ENCODE data around the gene TNFSF13B. TPM values are rescaled to one million over a fixed set of nuclear protein-coding genes. Genes with fewer than 3 reads are reported as not detected.

The TNFSF13B gene
- polyA plus RNA-seq, 1 donor from 2014 or later, result 0.50 TPM

DNA sequence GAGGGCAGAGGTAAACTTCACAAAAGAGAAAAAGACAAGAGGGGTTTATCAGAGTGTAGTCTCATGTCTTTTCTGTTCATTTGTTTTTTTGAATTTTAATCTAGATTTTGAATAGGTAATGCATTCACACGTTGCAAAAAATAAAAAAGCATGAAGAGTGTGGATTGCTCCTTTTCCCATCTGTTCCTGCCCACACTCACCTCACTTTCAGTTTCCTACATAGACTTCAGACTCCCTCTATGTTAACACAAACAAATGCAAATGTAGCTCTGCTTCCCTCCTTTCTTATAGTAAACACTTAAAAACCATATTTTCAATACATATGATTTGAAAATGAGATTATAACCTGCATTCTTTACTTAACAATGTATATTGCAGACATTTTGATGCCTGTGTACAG is 20.3 kb downstream of the TNFSF13B start:
- H3K9ac ChIP-seq (ENCODE audit: low read length), result no peak overlapping the region
- no peaks in the 10 kb centered on the region for H3K9me2 ChIP-seq (ENCODE audit: insufficient read depth, low read length)
- H2AFZ ChIP-seq (ENCODE audit: low read depth, low read length), result no peak overlapping the region
- H3K4me2 ChIP-seq (ENCODE audit: low read length), result no peak overlapping the region
- no peak overlapping the region for H3K4me3 ChIP-seq (ENCODE audit: low read length)
- no peak for TF ChIP-seq EZH2 (IDR thresholded peaks at IDR 0.05; ENCODE audit: borderline replicate concordance, insufficient read depth, low read length, poor library complexity, severe bottlenecking)
- no peak for TF ChIP-seq POLR2AphosphoS5 (IDR thresholded peaks at IDR 0.05)
- TF ChIP-seq, protein P1, sequence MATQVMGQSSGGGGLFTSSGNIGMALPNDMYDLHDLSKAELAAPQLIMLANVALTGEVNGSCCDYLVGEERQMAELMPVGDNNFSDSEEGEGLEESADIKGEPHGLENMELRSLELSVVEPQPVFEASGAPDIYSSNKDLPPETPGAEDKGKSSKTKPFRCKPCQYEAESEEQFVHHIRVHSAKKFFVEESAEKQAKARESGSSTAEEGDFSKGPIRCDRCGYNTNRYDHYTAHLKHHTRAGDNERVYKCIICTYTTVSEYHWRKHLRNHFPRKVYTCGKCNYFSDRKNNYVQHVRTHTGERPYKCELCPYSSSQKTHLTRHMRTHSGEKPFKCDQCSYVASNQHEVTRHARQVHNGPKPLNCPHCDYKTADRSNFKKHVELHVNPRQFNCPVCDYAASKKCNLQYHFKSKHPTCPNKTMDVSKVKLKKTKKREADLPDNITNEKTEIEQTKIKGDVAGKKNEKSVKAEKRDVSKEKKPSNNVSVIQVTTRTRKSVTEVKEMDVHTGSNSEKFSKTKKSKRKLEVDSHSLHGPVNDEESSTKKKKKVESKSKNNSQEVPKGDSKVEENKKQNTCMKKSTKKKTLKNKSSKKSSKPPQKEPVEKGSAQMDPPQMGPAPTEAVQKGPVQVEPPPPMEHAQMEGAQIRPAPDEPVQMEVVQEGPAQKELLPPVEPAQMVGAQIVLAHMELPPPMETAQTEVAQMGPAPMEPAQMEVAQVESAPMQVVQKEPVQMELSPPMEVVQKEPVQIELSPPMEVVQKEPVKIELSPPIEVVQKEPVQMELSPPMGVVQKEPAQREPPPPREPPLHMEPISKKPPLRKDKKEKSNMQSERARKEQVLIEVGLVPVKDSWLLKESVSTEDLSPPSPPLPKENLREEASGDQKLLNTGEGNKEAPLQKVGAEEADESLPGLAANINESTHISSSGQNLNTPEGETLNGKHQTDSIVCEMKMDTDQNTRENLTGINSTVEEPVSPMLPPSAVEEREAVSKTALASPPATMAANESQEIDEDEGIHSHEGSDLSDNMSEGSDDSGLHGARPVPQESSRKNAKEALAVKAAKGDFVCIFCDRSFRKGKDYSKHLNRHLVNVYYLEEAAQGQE (IDR thresholded peaks at IDR 0.05; ENCODE audit: borderline replicate concordance), result no peak
- no peak for TF ChIP-seq SMC3 (conservative IDR thresholded peaks at IDR 0.05; ENCODE audit: poor library complexity)
- TF ChIP-seq MXI1 (conservative IDR thresholded peaks at IDR 0.05; ENCODE audit: poor library complexity, severe bottlenecking), result no peak
- TF ChIP-seq, protein P2, sequence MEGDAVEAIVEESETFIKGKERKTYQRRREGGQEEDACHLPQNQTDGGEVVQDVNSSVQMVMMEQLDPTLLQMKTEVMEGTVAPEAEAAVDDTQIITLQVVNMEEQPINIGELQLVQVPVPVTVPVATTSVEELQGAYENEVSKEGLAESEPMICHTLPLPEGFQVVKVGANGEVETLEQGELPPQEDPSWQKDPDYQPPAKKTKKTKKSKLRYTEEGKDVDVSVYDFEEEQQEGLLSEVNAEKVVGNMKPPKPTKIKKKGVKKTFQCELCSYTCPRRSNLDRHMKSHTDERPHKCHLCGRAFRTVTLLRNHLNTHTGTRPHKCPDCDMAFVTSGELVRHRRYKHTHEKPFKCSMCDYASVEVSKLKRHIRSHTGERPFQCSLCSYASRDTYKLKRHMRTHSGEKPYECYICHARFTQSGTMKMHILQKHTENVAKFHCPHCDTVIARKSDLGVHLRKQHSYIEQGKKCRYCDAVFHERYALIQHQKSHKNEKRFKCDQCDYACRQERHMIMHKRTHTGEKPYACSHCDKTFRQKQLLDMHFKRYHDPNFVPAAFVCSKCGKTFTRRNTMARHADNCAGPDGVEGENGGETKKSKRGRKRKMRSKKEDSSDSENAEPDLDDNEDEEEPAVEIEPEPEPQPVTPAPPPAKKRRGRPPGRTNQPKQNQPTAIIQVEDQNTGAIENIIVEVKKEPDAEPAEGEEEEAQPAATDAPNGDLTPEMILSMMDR (IDR thresholded peaks at IDR 0.05; ENCODE audit: poor library complexity, severe bottlenecking), result no peak
- no peak for TF ChIP-seq RAD21 (conservative IDR thresholded peaks at IDR 0.05)
- no peak for TF ChIP-seq EP300 (conservative IDR thresholded peaks at IDR 0.05; ENCODE audit: poor library complexity, severe bottlenecking)
- TF ChIP-seq TAF1 (IDR thresholded peaks at IDR 0.05; ENCODE audit: low read depth), result no peak
- no peaks in the 10 kb centered on the region for H3F3A ChIP-seq (ENCODE audit: insufficient read depth, low read length, poor library complexity, severe bottlenecking)
- no peaks in the 10 kb centered on the region for H3K9me3 ChIP-seq (ENCODE audit: low read length)
- H4K20me1 ChIP-seq (ENCODE audit: insufficient read depth), result no peaks in the 10 kb centered on the region
- no peaks in the 10 kb centered on the region for H3K36me3 ChIP-seq (ENCODE audit: insufficient read depth, low read length)
- H3K79me2 ChIP-seq (replicated peaks; ENCODE audit: insufficient read depth, low read length), result no peaks in the 10 kb centered on the region
- H3K27me3 ChIP-seq (ENCODE audit: insufficient read depth, low read depth, low read length), result no peaks in the 10 kb centered on the region
- H3K27ac ChIP-seq (ENCODE audit: low read length), result no peak overlapping the region

DNA sequence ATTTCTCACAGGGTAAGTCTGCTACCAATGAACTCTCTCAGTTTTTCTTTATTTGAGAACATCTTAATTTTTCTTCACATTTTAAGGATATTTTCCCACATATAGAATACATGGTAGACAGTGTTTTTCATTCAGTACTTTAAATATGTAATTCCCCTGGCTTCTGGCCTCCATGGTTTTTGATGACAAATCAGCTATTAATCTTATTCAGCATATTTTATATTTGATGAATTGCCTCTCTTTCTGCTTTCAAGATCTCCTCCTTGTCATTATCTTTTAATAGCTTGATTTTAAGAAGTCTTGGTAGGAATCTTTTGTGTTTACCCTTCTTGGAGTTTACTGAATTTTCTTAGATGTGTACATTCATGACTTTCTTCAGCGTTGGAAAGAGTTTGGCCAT is 27.6 kb downstream of the TNFSF13B start:
- Histone ChIP-seq H3K9me2 (ENCODE audit: insufficient read depth, low read length) (no peaks in the 10 kb centered on the region), H3K4me3 (ENCODE audit: low read length) (no peak overlapping the region), H4K20me1 (ENCODE audit: insufficient read depth) (no peaks in the 10 kb centered on the region)

More for the DNA sequence above, 27.6 kb downstream of the TNFSF13B start:
- Histone ChIP-seq H2AFZ (ENCODE audit: low read depth, low read length) (no peak overlapping the region), H3K79me2 (replicated peaks; ENCODE audit: insufficient read depth, low read length) (no peaks in the 10 kb centered on the region), H3K36me3 (ENCODE audit: insufficient read depth, low read length) (no peaks in the 10 kb centered on the region), H3K27me3 (ENCODE audit: insufficient read depth, low read depth, low read length) (no peaks in the 10 kb centered on the region), H3K27ac (ENCODE audit: low read length) (no peak overlapping the region), H3K9me3 (ENCODE audit: low read length) (peaks cover 4% of the 10 kb centered on the region), H3F3A (ENCODE audit: insufficient read depth, low read length, poor library complexity, severe bottlenecking) (no peaks in the 10 kb centered on the region), H3K9ac (ENCODE audit: low read length) (no peak overlapping the region), H3K4me2 (ENCODE audit: low read length) (no peak overlapping the region)
- TF ChIP-seq RAD21 (conservative IDR thresholded peaks at IDR 0.05) (no peak), MXI1 (conservative IDR thresholded peaks at IDR 0.05; ENCODE audit: poor library complexity, severe bottlenecking) (no peak), SMC3 (conservative IDR thresholded peaks at IDR 0.05; ENCODE audit: poor library complexity) (no peak), TAF1 (IDR thresholded peaks at IDR 0.05; ENCODE audit: low read depth) (no peak), EZH2 (IDR thresholded peaks at IDR 0.05; ENCODE audit: borderline replicate concordance, insufficient read depth, low read length, poor library complexity, severe bottlenecking) (no peak), POLR2AphosphoS5 (IDR thresholded peaks at IDR 0.05) (no peak), EP300 (conservative IDR thresholded peaks at IDR 0.05; ENCODE audit: poor library complexity, severe bottlenecking) (no peak)
- TF ChIP-seq, protein P1 (IDR thresholded peaks at IDR 0.05; ENCODE audit: borderline replicate concordance), result no peak
- TF ChIP-seq, protein P2 (IDR thresholded peaks at IDR 0.05; ENCODE audit: poor library complexity, severe bottlenecking), result no peak
